Tibial nerve (tissue), 4 donors: Measurements from ENCODE around the gene COL6A3. TPM values are rescaled to one million over a fixed set of nuclear protein-coding genes. Genes with fewer than 3 reads are reported as not detected.

Experiments used
- DNase-seq, 2 donors: peaks; one replicate each; pipeline ENCODE4 v3.0.0-alpha.2; 2019; ENCODE audit warnings: low spot score in 2 of 2
- H3K27ac ChIP-seq, 4 donors: fragments of 200-600 bp; sonication (generic) in 3 of 4; one replicate each; pipeline ENCODE4 v1.5.1; 2017 to 2019; ENCODE audit warnings: mild to moderate bottlenecking in 1 of 4
- H3K27me3 ChIP-seq, 2 donors: fragments of 200-600 bp; sonication (generic) in 1 of 2; one replicate each; pipeline versions ENCODE4 v1.5.1 to v1.6.0; 2017 to 2019
- H3K36me3 ChIP-seq, 3 donors: fragments of 200-600 bp; sonication (generic); one replicate each; pipeline ENCODE4 v1.5.1; 2018 to 2019
- H3K4me1 ChIP-seq, 4 donors: fragments of 200-600 bp; sonication (generic) in 3 of 4; one replicate each; pipeline ENCODE4 v1.5.1; 2017 to 2019
- H3K4me3 ChIP-seq, 4 donors: fragments of 200-600 bp; sonication (generic) in 3 of 4; one replicate each; pipeline ENCODE4 v1.5.1; 2017 to 2019; ENCODE audit warnings: mild to moderate bottlenecking in 1 of 4, moderate library complexity in 1 of 4
- H3K9me3 ChIP-seq, 4 donors: fragments of 200-600 bp; sonication (generic) in 3 of 4; one replicate each; pipeline ENCODE4 v1.5.1; 2017 to 2019
- CTCF ChIP-seq, 5 experiments: fragments of 200-600 bp in 3 of 5; fragments of 450-650 bp in 2 of 5; sonication (generic) in 3 of 5; IDR thresholded peaks; one replicate each; pipeline ENCODE4 v1.5.1; 2016 to 2019; ENCODE audit warnings: antibody characterized with exemption in 5 of 5, mild to moderate bottlenecking in 3 of 5, moderate library complexity in 2 of 5
- EP300 ChIP-seq, 2 donors: sonication (generic); formaldehyde crosslinking; IDR thresholded peaks; one replicate each; pipeline ENCODE4 v1.6.1; 2017; ENCODE audit warnings: antibody characterized with exemption in 2 of 2, mild to moderate bottlenecking in 1 of 2
- POLR2A ChIP-seq, 2 donors: fragments of 450-650 bp; IDR thresholded peaks; one replicate each; pipeline ENCODE4 v1.6.1; 2017; ENCODE audit warnings: antibody characterized with exemption in 2 of 2, mild to moderate bottlenecking in 2 of 2, moderate library complexity in 2 of 2
- WGBS, 2 donors: methylation state at CpG; one replicate each; pipeline ENCODE4 v1.1.5; 2018; 5-methylcytosine and 5-hydroxymethylcytosine counted together
- total RNA-seq, 4 donors: library from RNA; depleted of rRNA; stranded (reverse); fragments of >200 nt; gene quantifications; one replicate each; pipeline ENCODE4 v1.1.0, GENCODE V29; 2016

COL6A3 gene
- total RNA-seq, 4 donors from 2014 or later, result 228 to 558 (median 364) TPM

GRCh38 chr2:237316339-237316738, 97.6 kb downstream of the COL6A3 start:
- peaks cover 0 to 28% (median 14%) of the 10 kb centered on the region in 4 donors for H3K4me1 ChIP-seq
- no peak overlapping the region for H3K4me3 ChIP-seq

GRCh38 chr2:237315829-237316225, 98.1 kb downstream of the COL6A3 start:
- TF ChIP-seq POLR2A (IDR thresholded peaks at IDR 0.05), result no peak
- TF ChIP-seq EP300 (IDR thresholded peaks at IDR 0.05), result no peak
- TF ChIP-seq CTCF (IDR thresholded peaks at IDR 0.05), result no peak
- WGBS, 2 donors, result 25 to 31% methylated on average over 6 of the region's 6 CpGs
- no peaks in the 10 kb centered on the region for H3K27me3 ChIP-seq
- peak overlapping the region; percentile 62 to 89 (median 76) for H3K27ac ChIP-seq
- H3K4me3 ChIP-seq, result no peak overlapping the region
- H3K36me3 ChIP-seq, result no peaks in the 10 kb centered on the region
- no peaks in the 10 kb centered on the region for H3K9me3 ChIP-seq
- DNase-seq, result no peak
- H3K4me1 ChIP-seq, result peaks cover 0 to 25% (median 14%) of the 10 kb centered on the region in 4 donors

More at GRCh38 chr2:237316339-237316738, 97.6 kb downstream of the COL6A3 start:
- peak overlapping the region; percentile 62 to 89 (median 76) for H3K27ac ChIP-seq
- H3K27me3 ChIP-seq, result no peaks in the 10 kb centered on the region
- no peaks in the 10 kb centered on the region for H3K36me3 ChIP-seq
- H3K9me3 ChIP-seq, result no peaks in the 10 kb centered on the region
- DNase-seq, result no peak
- TF ChIP-seq EP300 (IDR thresholded peaks at IDR 0.05) (no peak), CTCF (IDR thresholded peaks at IDR 0.05) (no peak), POLR2A (IDR thresholded peaks at IDR 0.05) (no peak)
- WGBS, 2 donors, result 81 to 85% methylated on average over 6 of the region's 6 CpGs

GRCh38 chr2:237315170-237315828, 98.7 kb downstream of the COL6A3 start:
- no peak for TF ChIP-seq POLR2A (IDR thresholded peaks at IDR 0.05)
- peak in 4 of 5 experiments; percentile 36 to 68 (median 50) for TF ChIP-seq CTCF (IDR thresholded peaks at IDR 0.05)
- peak; percentile 64 to 87 for TF ChIP-seq EP300 (IDR thresholded peaks at IDR 0.05)
- WGBS, 2 donors, result 13 to 19% methylated on average over 14 of the region's 14 CpGs
- H3K27ac ChIP-seq, result peak overlapping the region; percentile 70 to 89 (median 78)
- no peak overlapping the region for H3K4me3 ChIP-seq
- H3K9me3 ChIP-seq, result no peaks in the 10 kb centered on the region
- DNase-seq, result peak; percentile 80 to 82
- peaks cover 0 to 26% (median 14%) of the 10 kb centered on the region in 4 donors for H3K4me1 ChIP-seq
- no peaks in the 10 kb centered on the region for H3K27me3 ChIP-seq
- H3K36me3 ChIP-seq, result no peaks in the 10 kb centered on the region

- Histone ChIP-seq H3K4me3 (no peak overlapping the region), H3K4me1 (peaks cover 0 to 29% (median 14%) of the 10 kb centered on the region in 4 donors)
- 49 to 55% methylated on average over 3 of the region's 3 CpGs for WGBS, 2 donors
Observed at GRCh38 chr2:237314681-237315080, 99.3 kb downstream of the COL6A3 start.

More at GRCh38 chr2:237314681-237315080, 99.3 kb downstream of the COL6A3 start:
- DNase-seq, result no peak
- TF ChIP-seq EP300 (IDR thresholded peaks at IDR 0.05) (no peak), POLR2A (IDR thresholded peaks at IDR 0.05) (no peak), CTCF (IDR thresholded peaks at IDR 0.05) (no peak)
- no peaks in the 10 kb centered on the region for H3K27me3 ChIP-seq
- peak overlapping the region; percentile 70 to 89 (median 78) for H3K27ac ChIP-seq
- no peaks in the 10 kb centered on the region for H3K36me3 ChIP-seq
- no peaks in the 10 kb centered on the region for H3K9me3 ChIP-seq
